Globus pallidus (tissue), 1 donor: ENCODE measurements around the gene SMYD3.
"Not testable (repeated sequence)": the region's sequence is repeated elsewhere in the genome, so short reads cannot be mapped to it uniquely, and the experiment has no call there.

Experiments
- DNase-seq: peaks from one replicate; pipeline ENCODE4 v3.0.0-alpha.2; 2015; ENCODE audit warnings: low spot score

SMYD3 gene

GRCh38 chr1:245768596-245768995 is 738.5 kb downstream of the SMYD3 start:
- DNase-seq: no peak

- no peak for DNase-seq
Observed at GRCh38 chr1:245765230-245766000, 741.7 kb downstream of the SMYD3 start.

GRCh38 chr1:245763873-245764331 is 743.2 kb downstream of the SMYD3 start:
- DNase-seq: no peak

- no peak for DNase-seq
Observed at GRCh38 chr1:245762396-245762910, 744.6 kb downstream of the SMYD3 start.

- DNase-seq: no peak
Observed at GRCh38 chr1:245760301-245760700, 746.8 kb downstream of the SMYD3 start.

GRCh38 chr1:245754463-245754961 is 752.6 kb downstream of the SMYD3 start:
- DNase-seq: no peak

- no peak for DNase-seq
Observed at GRCh38 chr1:245753807-245754206, 753.3 kb downstream of the SMYD3 start.

- DNase-seq: no peak
Observed at GRCh38 chr1:245752561-245752960, 754.5 kb downstream of the SMYD3 start.

- DNase-seq: no peak
Observed at GRCh38 chr1:245751726-245752470, 755.2 kb downstream of the SMYD3 start.

- no peak for DNase-seq
Observed at GRCh38 chr1:245751116-245751515, 756.0 kb downstream of the SMYD3 start.

GRCh38 chr1:245750261-245750660 is 756.8 kb downstream of the SMYD3 start:
- DNase-seq: no peak

GRCh38 chr1:245749053-245749452 is 758.0 kb downstream of the SMYD3 start:
- no peak for DNase-seq

GRCh38 chr1:245748646-245749045 is 758.4 kb downstream of the SMYD3 start:
- no peak for DNase-seq

GRCh38 chr1:245748240-245748639 is 758.8 kb downstream of the SMYD3 start:
- no peak for DNase-seq

GRCh38 chr1:245742896-245743295 is 764.2 kb downstream of the SMYD3 start:
- no peak for DNase-seq

GRCh38 chr1:245740336-245740735 is 766.7 kb downstream of the SMYD3 start:
- DNase-seq: not testable (repeated sequence)

- no peak for DNase-seq
Observed at GRCh38 chr1:245730801-245731200, 776.3 kb downstream of the SMYD3 start.

- not testable (repeated sequence) for DNase-seq
Observed at GRCh38 chr1:245728035-245728434, 779.0 kb downstream of the SMYD3 start.

GRCh38 chr1:245721488-245721887 is 785.6 kb downstream of the SMYD3 start:
- DNase-seq: no peak

GRCh38 chr1:245718951-245719350 is 788.1 kb downstream of the SMYD3 start:
- no peak for DNase-seq

GRCh38 chr1:245718123-245718522 is 789.0 kb downstream of the SMYD3 start:
- no peak for DNase-seq

- DNase-seq: no peak
Observed at GRCh38 chr1:245717611-245718010, 789.5 kb downstream of the SMYD3 start.

- DNase-seq: no peak
Observed at GRCh38 chr1:245716561-245716960, 790.5 kb downstream of the SMYD3 start.
